Measurements from ENCODE around the gene FOSL1. TPM values are rescaled to one million over a fixed set of nuclear protein-coding genes. Genes with fewer than 3 reads are reported as not detected.

FOSL1 gene
- total and polyA plus RNA-seq, 4 donors: 0.17 to 0.20 TPM; not detected in 2

DNA sequence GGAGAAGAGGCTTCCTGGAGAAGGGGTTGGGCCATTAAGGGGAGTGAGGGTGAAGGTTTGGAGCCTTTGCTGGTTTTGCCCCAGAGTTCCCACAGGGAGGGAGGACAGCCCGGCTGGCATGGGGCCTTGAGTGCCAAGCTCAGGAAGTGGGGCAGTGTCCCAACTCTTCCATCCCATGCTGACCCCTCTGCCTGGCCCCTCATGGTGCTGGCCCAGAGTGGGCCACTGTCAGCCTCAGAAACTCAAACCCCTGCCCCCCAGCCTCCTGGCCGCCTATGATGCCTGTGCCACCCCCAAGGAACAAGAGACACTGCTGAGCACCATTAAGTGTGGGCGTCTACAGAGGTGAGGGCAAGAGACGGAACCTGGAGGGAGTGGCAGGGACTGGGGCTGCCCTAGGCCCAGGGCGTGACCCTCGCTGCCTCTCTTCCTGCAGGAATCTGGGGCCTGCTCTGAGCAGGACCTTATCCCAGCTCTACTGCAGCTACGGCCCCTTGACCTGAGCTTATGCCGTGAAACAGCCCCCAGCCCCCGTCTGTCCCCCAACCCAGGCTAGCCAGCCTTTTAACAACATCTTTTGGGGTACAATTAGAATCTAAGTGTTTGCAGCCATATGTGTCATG lies 34.5 kb downstream of the FOSL1 start:
- no peak for DNase-seq (ENCODE audit: low spot score)

DNA sequence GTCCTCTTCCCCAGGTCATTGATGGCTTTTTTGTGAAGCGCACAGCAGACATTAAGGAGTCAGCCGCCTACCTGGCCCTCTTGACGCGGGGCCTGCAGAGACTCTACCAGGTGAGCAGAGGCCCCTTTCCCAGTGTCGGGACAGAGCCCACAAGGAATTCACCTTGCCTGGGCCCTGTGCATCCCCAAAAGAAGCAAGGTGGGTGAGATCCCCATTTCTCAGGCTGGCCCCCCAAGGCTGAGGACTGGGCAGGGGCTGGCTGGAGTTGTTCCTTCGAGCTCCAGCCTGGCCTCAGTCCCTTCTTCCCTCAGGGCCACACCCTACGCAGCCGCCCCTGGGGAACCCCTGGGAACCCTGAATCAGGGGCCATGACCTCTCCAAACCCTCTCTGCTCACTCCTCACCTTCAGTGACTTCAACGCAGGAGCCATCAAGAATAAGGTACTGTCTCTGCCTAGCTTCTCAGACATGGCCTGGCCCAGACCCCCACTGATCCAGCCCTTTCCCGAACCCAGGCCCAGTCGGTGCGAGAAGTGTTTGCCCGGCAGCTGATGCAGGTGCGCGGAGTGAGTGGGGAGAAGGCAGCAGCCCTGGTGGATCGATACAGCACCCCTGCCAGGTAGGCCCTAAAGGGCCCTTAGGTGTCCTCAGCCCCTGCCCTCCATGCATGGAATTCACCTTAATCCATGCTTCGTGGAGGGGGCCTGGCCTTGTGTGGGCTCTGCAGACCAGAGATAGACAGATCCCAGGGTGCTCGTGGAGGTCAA lies 35.3 kb downstream of the FOSL1 start:
- Histone ChIP-seq H3K4me3 (ENCODE audit: low read depth in 1 of 3, low read length in 3 of 3) (no peak overlapping the region), H3K27ac (ENCODE audit: low read depth in 1 of 2, low read length in 2 of 2) (no peak overlapping the region), H3K27me3 (ENCODE audit: control insufficient read depth in 4 of 4, insufficient read depth in 4 of 4, low read length in 3 of 4) (no peaks in the 10 kb centered on the region), H3K36me3 (ENCODE audit: control insufficient read depth in 4 of 4, insufficient read depth in 3 of 4, low read depth in 1 of 4, low read length in 3 of 4) (peaks cover 16 to 42% (median 23%) of the 10 kb centered on the region in 4 donors), H3K4me1 (ENCODE audit: control insufficient read depth in 4 of 4, insufficient read depth in 4 of 4, low read length in 3 of 4) (peaks cover 9 to 16% (median 13%) of the 10 kb centered on the region in 4 donors), H3K9me3 (ENCODE audit: control insufficient read depth in 4 of 4, low read length in 3 of 4) (no peaks in the 10 kb centered on the region), H3K9ac (ENCODE audit: low read depth in 1 of 2, low read length in 2 of 2) (no peak overlapping the region)
- no peak for DNase-seq (ENCODE audit: low spot score)
- 90% methylated on average over 18 of the region's 18 CpGs for WGBS
- TF ChIP-seq, protein P1, sequence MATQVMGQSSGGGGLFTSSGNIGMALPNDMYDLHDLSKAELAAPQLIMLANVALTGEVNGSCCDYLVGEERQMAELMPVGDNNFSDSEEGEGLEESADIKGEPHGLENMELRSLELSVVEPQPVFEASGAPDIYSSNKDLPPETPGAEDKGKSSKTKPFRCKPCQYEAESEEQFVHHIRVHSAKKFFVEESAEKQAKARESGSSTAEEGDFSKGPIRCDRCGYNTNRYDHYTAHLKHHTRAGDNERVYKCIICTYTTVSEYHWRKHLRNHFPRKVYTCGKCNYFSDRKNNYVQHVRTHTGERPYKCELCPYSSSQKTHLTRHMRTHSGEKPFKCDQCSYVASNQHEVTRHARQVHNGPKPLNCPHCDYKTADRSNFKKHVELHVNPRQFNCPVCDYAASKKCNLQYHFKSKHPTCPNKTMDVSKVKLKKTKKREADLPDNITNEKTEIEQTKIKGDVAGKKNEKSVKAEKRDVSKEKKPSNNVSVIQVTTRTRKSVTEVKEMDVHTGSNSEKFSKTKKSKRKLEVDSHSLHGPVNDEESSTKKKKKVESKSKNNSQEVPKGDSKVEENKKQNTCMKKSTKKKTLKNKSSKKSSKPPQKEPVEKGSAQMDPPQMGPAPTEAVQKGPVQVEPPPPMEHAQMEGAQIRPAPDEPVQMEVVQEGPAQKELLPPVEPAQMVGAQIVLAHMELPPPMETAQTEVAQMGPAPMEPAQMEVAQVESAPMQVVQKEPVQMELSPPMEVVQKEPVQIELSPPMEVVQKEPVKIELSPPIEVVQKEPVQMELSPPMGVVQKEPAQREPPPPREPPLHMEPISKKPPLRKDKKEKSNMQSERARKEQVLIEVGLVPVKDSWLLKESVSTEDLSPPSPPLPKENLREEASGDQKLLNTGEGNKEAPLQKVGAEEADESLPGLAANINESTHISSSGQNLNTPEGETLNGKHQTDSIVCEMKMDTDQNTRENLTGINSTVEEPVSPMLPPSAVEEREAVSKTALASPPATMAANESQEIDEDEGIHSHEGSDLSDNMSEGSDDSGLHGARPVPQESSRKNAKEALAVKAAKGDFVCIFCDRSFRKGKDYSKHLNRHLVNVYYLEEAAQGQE (IDR thresholded peaks at IDR 0.05): no peak
- TF ChIP-seq GABPA (IDR thresholded peaks at IDR 0.05 in 1 of 2, conservative IDR thresholded peaks at IDR 0.05 in 1 of 2): no peak
- TF ChIP-seq FOXA1 (IDR thresholded peaks at IDR 0.05): no peak
- TF ChIP-seq, protein P2, sequence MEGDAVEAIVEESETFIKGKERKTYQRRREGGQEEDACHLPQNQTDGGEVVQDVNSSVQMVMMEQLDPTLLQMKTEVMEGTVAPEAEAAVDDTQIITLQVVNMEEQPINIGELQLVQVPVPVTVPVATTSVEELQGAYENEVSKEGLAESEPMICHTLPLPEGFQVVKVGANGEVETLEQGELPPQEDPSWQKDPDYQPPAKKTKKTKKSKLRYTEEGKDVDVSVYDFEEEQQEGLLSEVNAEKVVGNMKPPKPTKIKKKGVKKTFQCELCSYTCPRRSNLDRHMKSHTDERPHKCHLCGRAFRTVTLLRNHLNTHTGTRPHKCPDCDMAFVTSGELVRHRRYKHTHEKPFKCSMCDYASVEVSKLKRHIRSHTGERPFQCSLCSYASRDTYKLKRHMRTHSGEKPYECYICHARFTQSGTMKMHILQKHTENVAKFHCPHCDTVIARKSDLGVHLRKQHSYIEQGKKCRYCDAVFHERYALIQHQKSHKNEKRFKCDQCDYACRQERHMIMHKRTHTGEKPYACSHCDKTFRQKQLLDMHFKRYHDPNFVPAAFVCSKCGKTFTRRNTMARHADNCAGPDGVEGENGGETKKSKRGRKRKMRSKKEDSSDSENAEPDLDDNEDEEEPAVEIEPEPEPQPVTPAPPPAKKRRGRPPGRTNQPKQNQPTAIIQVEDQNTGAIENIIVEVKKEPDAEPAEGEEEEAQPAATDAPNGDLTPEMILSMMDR (IDR thresholded peaks at IDR 0.05; ENCODE audit: low read depth, low read length, missing input control): no peak
- TF ChIP-seq TAF1 (conservative IDR thresholded peaks at IDR 0.05): no peak
- TF ChIP-seq NR2F2 (IDR thresholded peaks at IDR 0.05): no peak
- TF ChIP-seq, protein P3, sequence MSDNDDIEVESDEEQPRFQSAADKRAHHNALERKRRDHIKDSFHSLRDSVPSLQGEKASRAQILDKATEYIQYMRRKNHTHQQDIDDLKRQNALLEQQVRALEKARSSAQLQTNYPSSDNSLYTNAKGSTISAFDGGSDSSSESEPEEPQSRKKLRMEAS (IDR thresholded peaks at IDR 0.05): no peak
- no peak for TF ChIP-seq SP1 (IDR thresholded peaks at IDR 0.05)
- no peak for TF ChIP-seq HNF4A (conservative IDR thresholded peaks at IDR 0.05)
- TF ChIP-seq JUND (IDR thresholded peaks at IDR 0.05): no peak
- no peak for TF ChIP-seq FOXA2 (IDR thresholded peaks at IDR 0.05)
- no peak for TF ChIP-seq HNF4G (IDR thresholded peaks at IDR 0.05)

More for the DNA sequence above, 34.5 kb downstream of the FOSL1 start:
- Histone ChIP-seq H3K4me1 (ENCODE audit: control insufficient read depth in 4 of 4, insufficient read depth in 4 of 4, low read length in 3 of 4) (peaks cover 7 to 16% (median 12%) of the 10 kb centered on the region in 4 donors), H3K4me3 (ENCODE audit: low read depth in 1 of 3, low read length in 3 of 3) (no peak overlapping the region), H3K9me3 (ENCODE audit: control insufficient read depth in 4 of 4, low read length in 3 of 4) (no peaks in the 10 kb centered on the region), H3K27me3 (ENCODE audit: control insufficient read depth in 4 of 4, insufficient read depth in 4 of 4, low read length in 3 of 4) (no peaks in the 10 kb centered on the region), H3K9ac (ENCODE audit: low read depth in 1 of 2, low read length in 2 of 2) (no peak overlapping the region), H3K27ac (ENCODE audit: low read depth in 1 of 2, low read length in 2 of 2) (no peak overlapping the region), H3K36me3 (ENCODE audit: control insufficient read depth in 4 of 4, insufficient read depth in 3 of 4, low read depth in 1 of 4, low read length in 3 of 4) (peaks cover 16 to 42% (median 23%) of the 10 kb centered on the region in 4 donors)
- 91% methylated on average over 9 of the region's 9 CpGs for WGBS
- TF ChIP-seq RXRA (IDR thresholded peaks at IDR 0.05) (no peak), TAF1 (conservative IDR thresholded peaks at IDR 0.05) (no peak), GABPA (IDR thresholded peaks at IDR 0.05 in 1 of 2, conservative IDR thresholded peaks at IDR 0.05 in 1 of 2) (no peak), EGR1 (IDR thresholded peaks at IDR 0.05; ENCODE audit: low read depth in 2 of 2) (no peak), NR2F2 (IDR thresholded peaks at IDR 0.05) (no peak)
- TF ChIP-seq, protein P4, sequence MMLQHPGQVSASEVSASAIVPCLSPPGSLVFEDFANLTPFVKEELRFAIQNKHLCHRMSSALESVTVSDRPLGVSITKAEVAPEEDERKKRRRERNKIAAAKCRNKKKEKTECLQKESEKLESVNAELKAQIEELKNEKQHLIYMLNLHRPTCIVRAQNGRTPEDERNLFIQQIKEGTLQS (IDR thresholded peaks at IDR 0.05): no peak
- TF ChIP-seq, protein P5, sequence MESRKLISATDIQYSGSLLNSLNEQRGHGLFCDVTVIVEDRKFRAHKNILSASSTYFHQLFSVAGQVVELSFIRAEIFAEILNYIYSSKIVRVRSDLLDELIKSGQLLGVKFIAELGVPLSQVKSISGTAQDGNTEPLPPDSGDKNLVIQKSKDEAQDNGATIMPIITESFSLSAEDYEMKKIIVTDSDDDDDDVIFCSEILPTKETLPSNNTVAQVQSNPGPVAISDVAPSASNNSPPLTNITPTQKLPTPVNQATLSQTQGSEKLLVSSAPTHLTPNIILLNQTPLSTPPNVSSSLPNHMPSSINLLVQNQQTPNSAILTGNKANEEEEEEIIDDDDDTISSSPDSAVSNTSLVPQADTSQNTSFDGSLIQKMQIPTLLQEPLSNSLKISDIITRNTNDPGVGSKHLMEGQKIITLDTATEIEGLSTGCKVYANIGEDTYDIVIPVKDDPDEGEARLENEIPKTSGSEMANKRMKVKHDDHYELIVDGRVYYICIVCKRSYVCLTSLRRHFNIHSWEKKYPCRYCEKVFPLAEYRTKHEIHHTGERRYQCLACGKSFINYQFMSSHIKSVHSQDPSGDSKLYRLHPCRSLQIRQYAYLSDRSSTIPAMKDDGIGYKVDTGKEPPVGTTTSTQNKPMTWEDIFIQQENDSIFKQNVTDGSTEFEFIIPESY (IDR thresholded peaks at IDR 0.05): no peak
- TF ChIP-seq, protein P1 (IDR thresholded peaks at IDR 0.05): no peak

Data from liver (tissue), 9 donors.